Cardiac septum (tissue), 1 donor: ENCODE data around the gene LRRC7. TPM values are rescaled to one million over a fixed set of nuclear protein-coding genes. Genes with fewer than 3 reads are reported as not detected.

Experiments
- DNase-seq: peaks from one replicate; pipeline ENCODE4 v3.0.0-alpha.2; 2020; ENCODE audit warnings: low spot score
- intact Hi-C: fragments of 100-400 bp; cut with DNase I; formaldehyde crosslinking; loops from one replicate; pipeline ENCODE4 v1.14.0; 2022
- total RNA-seq: library from RNA; stranded (reverse); fragmentation: NEBNext Ultra II Directional; extraction: Animal tissue kit (Norgen Biotek cat#: 25700); gene quantifications from one replicate; pipeline ENCODE4 v1.2.1, GENCODE V29; 2021
- donor health status: DM: no; HTN: no; CAD: no.

The LRRC7 gene
- total RNA-seq, 1 donor from 2014 or later, result 0.11 TPM

- no peak for DNase-seq
- intact Hi-C loops, result no loop called here
Measured at GRCh38 chr1:70101231-70101630, 533.5 kb downstream of the LRRC7 start.

- intact Hi-C loops, result no loop called here
- DNase-seq, result no peak
Measured at GRCh38 chr1:70101774-70102173, 534.1 kb downstream of the LRRC7 start.

GRCh38 chr1:70103770-70104169 lies 536.0 kb downstream of the LRRC7 start:
- no peak for DNase-seq
- intact Hi-C loops, result no loop called here

GRCh38 chr1:70109241-70109640 lies 541.5 kb downstream of the LRRC7 start:
- DNase-seq, result no peak
- intact Hi-C loops, result no loop called here

- no peak for DNase-seq
- intact Hi-C loops, result no loop called here
Measured at GRCh38 chr1:70112838-70113237, 545.1 kb downstream of the LRRC7 start.

GRCh38 chr1:70115315-70115714 lies 547.6 kb downstream of the LRRC7 start:
- intact Hi-C loops, result no loop called here
- DNase-seq, result no peak

- intact Hi-C loops, result no loop called here
- no peak for DNase-seq
Measured at GRCh38 chr1:70117046-70117445, 549.3 kb downstream of the LRRC7 start.

- intact Hi-C loops, result loop anchor here (5.0 kb wide), 1 partner anchor 378 kb away; no protein-coding TSS in a partner anchor
- no peak for DNase-seq
Measured at GRCh38 chr1:70134148-70134547, 566.4 kb downstream of the LRRC7 start.

GRCh38 chr1:70140343-70140742 lies 572.6 kb downstream of the LRRC7 start:
- intact Hi-C loops, result no loop called here

GRCh38 chr1:70140894-70141293 lies 573.2 kb downstream of the LRRC7 start:
- intact Hi-C loops, result no loop called here
- DNase-seq, result no peak

More at GRCh38 chr1:70140343-70140742, 572.6 kb downstream of the LRRC7 start:
- DNase-seq, result no peak

GRCh38 chr1:70142075-70142474 lies 574.4 kb downstream of the LRRC7 start:
- intact Hi-C loops, result no loop called here
- DNase-seq, result no peak

- no peak for DNase-seq
- intact Hi-C loops, result no loop called here
Measured at GRCh38 chr1:70143048-70143659, 575.4 kb downstream of the LRRC7 start.

- intact Hi-C loops, result no loop called here
- no peak for DNase-seq
Measured at GRCh38 chr1:70146488-70146887, 578.8 kb downstream of the LRRC7 start.

- DNase-seq, result no peak
Measured at GRCh38 chr1:70150444-70150843, 582.7 kb downstream of the LRRC7 start.

GRCh38 chr1:70153739-70154138 lies 586.0 kb downstream of the LRRC7 start:
- intact Hi-C loops, result no loop called here
- no peak for DNase-seq

More at GRCh38 chr1:70150444-70150843, 582.7 kb downstream of the LRRC7 start:
- intact Hi-C loops, result no loop called here

GRCh38 chr1:70156529-70157120 lies 588.9 kb downstream of the LRRC7 start:
- DNase-seq, result no peak
- intact Hi-C loops, result no loop called here

- intact Hi-C loops, result no loop called here
- DNase-seq, result no peak
Measured at GRCh38 chr1:70164350-70164749, 596.6 kb downstream of the LRRC7 start.

- intact Hi-C loops, result no loop called here
- DNase-seq, result no peak
Measured at GRCh38 chr1:70168283-70168682, 600.6 kb downstream of the LRRC7 start.

- no peak for DNase-seq
- intact Hi-C loops, result no loop called here
Measured at GRCh38 chr1:70169018-70169839, 601.5 kb downstream of the LRRC7 start.

- no peak for DNase-seq
- intact Hi-C loops, result no loop called here
Measured at GRCh38 chr1:70171512-70171911, 603.8 kb downstream of the LRRC7 start.
